K562 (cell line): ENCODE data around the gene PCDHGB7.
"Not testable (repeated sequence)": the region's sequence is repeated elsewhere in the genome, so short reads cannot be mapped to it uniquely, and the experiment has no call there.

Source experiments
- CTCF ChIP-seq, 3 experiments: IDR thresholded peaks in 2 of 3; conservative IDR thresholded peaks in 1 of 3; 2 replicates each; pipeline ENCODE4 v1.5.1; 2011 to 2012; ENCODE audit warnings: low read length in 3 of 3, mild to moderate bottlenecking in 3 of 3, control low read depth in 2 of 3, improper control_type of control experiment in 1 of 3, inconsistent platforms in 1 of 3, low read depth in 1 of 3, mixed read lengths in 1 of 3, moderate library complexity in 1 of 3; ENCODE audit not compliant: insufficient read depth in 2 of 3
- DPF2 ChIP-seq: fragments of 450-650 bp; IDR thresholded peaks from 2 replicates; pipeline ENCODE4 v1.6.1; 2016
- FOSL1 ChIP-seq: fragments of 200-800 bp; sonication (Bioruptor generic); conservative IDR thresholded peaks from 2 replicates; pipeline ENCODE4 v1.6.1; 2016; ENCODE audit warnings: missing genetic modification characterization, missing compliant biosample characterization
- GATA2 ChIP-seq: sonication (generic); formaldehyde crosslinking; IDR thresholded peaks from 2 replicates; pipeline ENCODE4 v1.4.0; 2020; ENCODE audit warnings: mild to moderate bottlenecking, missing genetic modification reagents
- KAT8 ChIP-seq: fragments of 450-650 bp; IDR thresholded peaks from 2 replicates; pipeline ENCODE4 v1.6.1; 2016; ENCODE audit warnings: low read depth, mild to moderate bottlenecking
- MYNN ChIP-seq, 2 experiments: sonication (generic); formaldehyde crosslinking in 1 of 2; IDR thresholded peaks; 2 replicates each; pipeline versions ENCODE4 v1.5.0 to v1.6.1; 2016 to 2020; ENCODE audit warnings: antibody characterized with exemption in 1 of 2, missing genetic modification reagents in 1 of 2
- NFXL1 ChIP-seq: fragments of 450-650 bp; formaldehyde crosslinking; IDR thresholded peaks from 2 replicates; pipeline ENCODE4 v1.4.0; 2021; ENCODE audit warnings: mild to moderate bottlenecking
- NRF1 ChIP-seq, 2 experiments: fragments of 450-650 bp; IDR thresholded peaks in 1 of 2; conservative IDR thresholded peaks in 1 of 2; 2 replicates each; pipeline ENCODE4 v1.6.1; 2014; ENCODE audit warnings: mild to moderate bottlenecking in 2 of 2
- POLR2A ChIP-seq: fragments of 450-650 bp; conservative IDR thresholded peaks from 2 replicates; pipeline ENCODE4 v1.6.1; 2016
- RCOR1 ChIP-seq, 2 experiments: IDR thresholded peaks; 2 replicates each; pipeline ENCODE4 v1.6.1; 2012; ENCODE audit warnings: low read depth in 2 of 2, low read length in 2 of 2, borderline replicate concordance in 1 of 2, improper control_type of control experiment in 1 of 2
- SMC3 ChIP-seq: conservative IDR thresholded peaks from 2 replicates; pipeline ENCODE4 v1.6.1; 2011; ENCODE audit warnings: low read depth, low read length, improper control_type of control experiment; ENCODE audit not compliant: insufficient read depth
- SRSF1 ChIP-seq: fragments of 200-400 bp; formaldehyde crosslinking; IDR thresholded peaks from 2 replicates; pipeline ENCODE4 v1.6.1; 2017; ENCODE audit warnings: mild to moderate bottlenecking, low read depth, low read length, moderate library complexity
- YY1 ChIP-seq, 3 experiments: IDR thresholded peaks; 2 replicates each; pipeline ENCODE4 v1.6.1; 2011; ENCODE audit warnings: low read length in 2 of 3, mild to moderate bottlenecking in 2 of 3, moderate library complexity in 2 of 3, borderline replicate concordance in 1 of 3, control low read depth in 1 of 3, low read depth in 1 of 3; ENCODE audit not compliant: insufficient read depth in 3 of 3, insufficient replicate concordance in 2 of 3, control insufficient read depth in 1 of 3, insufficient read length in 1 of 3; ENCODE audit errors: extremely low read depth in 1 of 3
- ZFP1 ChIP-seq: fragments of 450-650 bp; formaldehyde crosslinking; IDR thresholded peaks from 2 replicates; pipeline ENCODE4 v1.4.0; 2020; ENCODE audit warnings: mild to moderate bottlenecking, mixed read lengths

- TF ChIP-seq CTCF (IDR thresholded peaks at IDR 0.05 in 2 of 3, conservative IDR thresholded peaks at IDR 0.05 in 1 of 3; ENCODE audit: insufficient read depth in 2 of 3, low read depth in 1 of 3, low read length in 3 of 3); GATA2 (CRISPR knock-in tag); MYNN (IDR thresholded peaks at IDR 0.05); MYNN (CRISPR knock-in tag; IDR thresholded peaks at IDR 0.05); FOSL1 (tag); NRF1 (conservative IDR thresholded peaks at IDR 0.05 in 1 of 2, IDR thresholded peaks at IDR 0.05 in 1 of 2); KAT8; YY1 (IDR thresholded peaks at IDR 0.05; ENCODE audit: borderline replicate concordance in 1 of 3, control insufficient read depth in 1 of 3, extremely low read depth in 1 of 3, insufficient read depth in 3 of 3, insufficient read length in 1 of 3, insufficient replicate concordance in 2 of 3, low read depth in 1 of 3, low read length in 2 of 3); ZFP1 (CRISPR knock-in tag); SMC3; RCOR1 (IDR thresholded peaks at IDR 0.05; ENCODE audit: borderline replicate concordance in 1 of 2, low read depth in 2 of 2, low read length in 2 of 2); DPF2; SRSF1; NFXL1 (CRISPR knock-in tag); POLR2A: not testable (repeated sequence)
Observed at GRCh38 chr5:141414548-141415274, 2.8 kb upstream of the PCDHGB7 start.
